Right ventricle myocardium inferior (tissue), 1 donor: ENCODE measurements around the gene TRMO. TPM values are rescaled to one million over a fixed set of nuclear protein-coding genes. Genes with fewer than 3 reads are reported as not detected.
"Not testable (repeated sequence)": the region's sequence is repeated elsewhere in the genome, so short reads cannot be mapped to it uniquely, and the experiment has no call there.

ENCODE experiments used
- ATAC-seq: fragments of 200-7000 bp; cut with Tn5 transposase; one replicate; pipeline ENCODE4 v1.9.1; 2020; ENCODE audit warnings: mild to moderate bottlenecking, moderate library complexity
- DNase-seq: peaks from one replicate; pipeline ENCODE4 v3.0.0; 2021; ENCODE audit errors: missing footprints
- intact Hi-C: fragments of 100-400 bp; cut with DNase I; formaldehyde crosslinking; loops from one replicate; pipeline ENCODE4 v1.11.0; 2022
- long read RNA-seq: library from polyadenylated mRNA; unstranded; transcript quantifications from one replicate; pipeline ENCODE4 v2.0.0, GENCODE V29; 2021
- total RNA-seq: library from RNA; stranded (reverse); fragmentation: NEBNext Ultra II Directional; extraction: Animal tissue kit (Norgen Biotek cat#: 25700); gene quantifications from one replicate; pipeline ENCODE4 v1.2.1, GENCODE V29; 2021
- donor health status: DM: no; HTN: yes; CAD: no; lungs with severe emphysema.

TRMO gene, protein sequence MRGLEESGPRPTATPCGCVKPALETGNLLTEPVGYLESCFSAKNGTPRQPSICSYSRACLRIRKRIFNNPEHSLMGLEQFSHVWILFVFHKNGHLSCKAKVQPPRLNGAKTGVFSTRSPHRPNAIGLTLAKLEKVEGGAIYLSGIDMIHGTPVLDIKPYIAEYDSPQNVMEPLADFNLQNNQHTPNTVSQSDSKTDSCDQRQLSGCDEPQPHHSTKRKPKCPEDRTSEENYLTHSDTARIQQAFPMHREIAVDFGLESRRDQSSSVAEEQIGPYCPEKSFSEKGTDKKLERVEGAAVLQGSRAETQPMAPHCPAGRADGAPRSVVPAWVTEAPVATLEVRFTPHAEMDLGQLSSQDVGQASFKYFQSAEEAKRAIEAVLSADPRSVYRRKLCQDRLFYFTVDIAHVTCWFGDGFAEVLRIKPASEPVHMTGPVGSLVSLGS
- 6.5 TPM for total RNA-seq
- long read RNA-seq, partial matches to known transcripts, result 0 of 1 reads
- long read RNA-seq, other reads (novel, unspliced or antisense), result 0 of 1 reads

DNA sequence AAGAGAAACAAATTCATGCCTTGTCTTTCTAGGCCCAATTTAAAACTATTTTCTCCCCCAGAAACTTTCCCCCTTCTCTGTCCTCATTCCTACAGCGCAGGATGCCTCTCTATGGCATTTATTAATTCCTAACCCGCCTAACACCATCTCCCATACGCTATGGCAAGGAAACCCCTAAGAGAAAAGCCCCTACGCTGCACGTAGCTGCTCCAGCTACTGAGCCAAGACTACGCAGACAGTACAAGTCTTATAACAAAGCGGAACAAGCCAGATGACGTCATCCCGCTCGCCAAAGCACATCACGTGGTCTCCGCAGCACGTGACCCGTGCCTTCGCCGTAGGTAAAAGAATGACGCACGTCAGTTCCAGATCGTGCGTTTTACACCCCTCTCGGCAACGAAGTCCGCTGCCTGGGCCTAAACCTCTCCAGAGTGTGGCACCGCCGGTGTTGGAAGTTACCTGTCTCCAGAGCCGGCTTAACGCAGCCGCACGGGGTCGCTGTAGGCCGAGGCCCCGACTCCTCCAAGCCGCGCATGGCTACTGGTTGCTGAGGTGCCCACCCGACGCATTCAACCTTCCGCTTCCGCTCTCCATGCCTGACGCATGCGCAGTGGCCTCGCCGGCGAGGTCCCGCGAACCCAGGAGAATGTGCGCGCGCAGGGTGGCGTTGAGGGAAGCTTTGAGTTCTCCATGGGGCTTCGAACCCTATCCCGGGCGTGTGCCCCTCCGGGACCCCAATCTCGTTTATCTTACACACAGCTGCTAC is at the start of gene TRMO:
Gene TRMO (minus strand): TSS at position 542 of the 766 bp plus-strand sequence. CDS start 7 bp downstream, at position 535.
- ATAC-seq (peak; percentile 96), DNase-seq (peak; percentile 99)
- intact Hi-C loops, result loop anchor here (1.0 to 10.0 kb wide), 5 partner anchors 115 to 333 kb away; partner anchors contain the start of genes NANS, NCBP1, TBC1D2 and TSTD2

DNA sequence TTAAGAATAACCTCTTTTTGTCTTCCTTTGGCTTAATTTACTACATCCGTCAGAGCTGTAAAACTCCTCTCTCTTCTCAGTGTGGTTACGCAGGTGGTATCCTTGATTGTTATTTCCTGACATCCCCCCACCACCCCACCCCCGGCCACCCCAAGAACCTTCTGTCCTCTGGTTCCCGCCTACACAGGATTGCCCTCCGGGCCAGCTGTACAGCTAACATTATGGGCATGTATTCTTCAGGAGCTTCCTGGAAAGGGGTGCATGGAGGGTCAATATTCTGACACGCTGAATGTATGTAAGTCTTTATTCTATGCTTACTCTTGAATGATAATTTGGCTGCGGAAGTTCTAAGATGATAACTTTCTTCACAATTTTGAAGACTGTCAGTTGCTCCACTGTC is 47.9 kb upstream of the TRMO start:
- ATAC-seq (no peak), DNase-seq (no peak)
- intact Hi-C loops, result no loop called here

DNA sequence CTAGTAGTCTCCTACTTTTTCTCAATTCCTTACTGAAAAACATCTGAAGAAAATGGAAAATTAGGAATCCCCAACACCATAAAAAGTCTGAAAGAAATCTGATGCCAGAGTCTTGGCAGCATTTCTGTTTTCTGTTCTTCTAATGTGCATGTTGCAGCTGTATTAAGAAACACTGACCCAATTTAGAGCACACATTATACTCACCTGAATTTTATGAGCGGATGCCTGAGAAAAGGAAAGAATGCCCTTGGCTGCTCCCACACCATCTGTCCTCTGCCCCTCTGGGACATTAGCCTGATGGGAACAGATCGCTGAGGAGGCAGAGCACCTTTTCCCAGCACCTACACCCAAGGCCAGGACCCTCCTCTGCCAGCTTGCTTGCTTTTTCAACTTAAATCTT is 46.7 kb upstream of the TRMO start:
- intact Hi-C loops, result no loop called here

DNA sequence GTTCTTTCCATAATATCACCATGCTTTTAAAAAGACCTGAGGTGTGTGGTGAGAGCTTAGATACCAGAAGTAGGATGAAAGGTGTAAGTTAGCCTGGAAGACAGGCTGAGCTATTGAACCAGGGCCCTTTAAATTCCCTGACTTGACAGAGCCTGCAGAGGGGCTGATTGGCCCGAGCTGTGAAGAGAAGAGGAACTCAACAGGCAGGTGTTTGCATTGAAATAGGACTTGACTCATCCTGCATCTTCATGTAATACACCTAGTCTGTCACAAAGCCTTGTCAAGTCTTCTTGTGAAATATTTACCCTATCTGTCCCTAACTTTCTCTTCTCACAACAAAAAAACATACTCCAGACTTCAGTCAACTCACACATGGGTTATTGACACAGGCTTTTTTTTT is 44.2 kb upstream of the TRMO start:
- intact Hi-C loops, result no loop called here
- no peak for DNase-seq
- ATAC-seq, result no peak

More for the DNA sequence above, 46.7 kb upstream of the TRMO start:
- DNase-seq (no peak), ATAC-seq (no peak)

DNA sequence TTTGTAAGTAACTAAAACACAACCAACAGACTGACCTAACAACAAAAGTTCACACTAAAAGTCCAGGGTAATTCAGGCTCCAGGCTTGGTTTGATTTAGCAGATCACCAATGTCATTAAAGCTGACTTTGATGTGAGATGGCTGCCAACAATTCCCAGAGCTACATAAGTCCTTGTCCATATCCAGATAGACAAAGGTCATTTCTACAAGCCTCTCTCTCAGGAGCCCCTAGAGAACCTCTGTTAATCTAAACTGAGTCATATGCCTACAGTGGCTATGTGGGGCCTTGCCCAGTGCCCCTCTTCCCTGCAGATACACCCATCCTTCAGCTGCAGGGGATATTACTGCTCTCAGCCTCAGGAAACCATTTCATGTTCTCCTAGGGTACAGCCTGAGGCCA is 42.6 kb upstream of the TRMO start:
- DNase-seq (no peak), ATAC-seq (peak; percentile 42)
- intact Hi-C loops, result no loop called here

DNA sequence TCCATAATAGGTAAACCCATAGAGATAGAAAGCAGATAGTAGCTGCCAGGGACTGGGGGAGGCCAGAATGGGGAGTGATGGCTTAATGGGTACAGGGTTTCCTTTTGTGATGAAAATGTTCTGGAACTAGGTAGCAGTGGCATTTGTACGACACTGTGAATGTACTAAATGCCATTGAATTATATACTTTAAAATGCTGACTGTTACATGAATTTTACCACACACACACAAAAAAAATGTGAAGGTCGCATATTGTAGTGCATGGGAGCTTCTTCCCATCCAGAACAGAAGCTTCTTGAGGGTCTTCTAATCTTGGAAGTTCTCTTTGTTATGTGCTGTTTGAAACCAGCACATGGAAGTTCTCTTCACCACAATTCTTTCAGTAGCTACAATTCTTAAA is 40.9 kb upstream of the TRMO start:
- intact Hi-C loops, result no loop called here
- ATAC-seq, result no peak
- no peak for DNase-seq

DNA sequence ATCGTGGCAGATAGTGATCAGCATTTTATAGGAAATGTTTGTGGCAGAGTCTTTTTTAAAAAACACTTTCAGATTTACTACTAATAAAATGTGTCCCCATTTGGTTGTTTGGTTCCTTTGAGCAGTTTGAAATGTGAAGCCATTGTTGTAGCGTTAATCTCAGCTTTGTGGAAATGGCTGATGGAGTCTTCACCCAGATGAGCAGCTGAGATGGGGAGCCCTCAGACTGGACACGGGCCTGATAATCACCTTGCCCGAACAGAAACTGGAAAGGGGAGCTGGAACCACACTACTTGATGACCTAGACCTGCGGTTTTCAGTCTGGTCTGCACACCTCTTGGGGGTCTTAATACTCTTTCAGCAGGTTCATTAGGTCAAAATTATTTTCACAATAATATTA is 40.3 kb upstream of the TRMO start:
- intact Hi-C loops, result no loop called here
- no peak for DNase-seq
- no peak for ATAC-seq

DNA sequence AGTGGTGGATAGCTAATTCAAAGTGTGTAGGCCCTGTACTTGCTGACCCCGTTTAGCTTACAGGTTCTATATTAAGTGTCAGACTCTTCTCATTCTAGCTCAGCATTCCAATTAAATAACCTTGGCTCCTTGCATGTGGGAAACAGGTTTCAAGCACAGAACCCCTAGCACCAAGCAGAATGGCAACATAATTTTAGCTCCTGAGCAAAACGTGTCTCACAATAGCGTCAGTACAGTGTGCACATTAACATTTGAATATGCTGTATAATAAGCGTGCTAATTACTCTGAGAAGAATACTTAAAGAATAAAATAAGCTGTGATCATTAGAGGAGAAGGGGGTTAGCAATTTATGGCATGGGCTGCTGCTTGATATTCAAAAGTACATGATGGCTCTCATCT is 39.8 kb upstream of the TRMO start:
- ATAC-seq, result no peak
- no peak for DNase-seq
- intact Hi-C loops, result no loop called here

DNA sequence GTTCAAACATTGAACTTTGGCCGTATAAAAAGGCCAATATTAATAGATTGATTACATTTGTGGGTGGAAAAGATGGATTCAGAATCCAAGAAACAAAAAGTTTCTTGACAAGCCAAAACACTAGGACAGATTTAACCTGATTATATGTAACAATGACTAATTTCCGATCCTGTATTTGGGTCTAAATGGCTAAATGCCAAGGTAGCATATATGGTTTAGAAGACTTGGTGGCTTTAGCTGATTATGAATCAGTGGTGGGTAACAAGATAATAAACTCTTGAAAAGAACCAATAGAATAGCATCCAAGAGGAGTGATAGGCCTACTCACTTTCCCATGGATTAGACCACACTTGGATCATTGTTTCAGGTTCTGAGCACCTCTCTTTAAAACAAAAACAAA is 39.1 kb upstream of the TRMO start:
- intact Hi-C loops, result no loop called here
- no peak for DNase-seq

DNA sequence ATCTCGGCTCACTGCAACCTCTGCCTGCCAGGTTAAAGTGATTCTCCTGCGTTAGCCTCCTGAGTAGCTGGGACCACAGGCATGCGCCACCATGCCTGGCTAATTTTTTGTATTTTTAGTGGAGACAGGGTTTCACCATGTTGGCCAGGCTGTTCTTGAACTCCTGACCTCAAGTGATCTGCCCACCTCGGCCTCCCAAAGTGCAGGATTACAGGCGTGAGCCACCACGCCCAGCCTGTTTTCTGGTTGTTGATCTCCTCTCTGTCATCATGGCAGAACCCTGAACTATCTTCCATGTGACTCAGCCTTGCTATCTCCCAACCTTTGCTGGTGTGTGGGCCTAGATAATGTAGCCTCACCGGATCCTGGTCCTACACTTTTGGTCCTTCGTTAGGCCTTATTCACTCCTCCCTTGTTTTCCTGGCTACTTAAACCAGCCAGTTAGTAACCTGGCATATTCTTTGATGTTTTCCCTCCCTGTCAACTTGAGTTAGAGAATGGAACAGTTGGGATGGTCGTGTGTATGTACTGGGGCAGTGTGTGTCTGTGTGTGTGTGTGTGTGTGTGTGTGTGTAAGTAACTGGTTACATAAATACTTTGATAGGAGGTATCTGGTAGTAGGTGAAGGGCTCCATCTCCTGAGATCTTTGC is 38.5 kb upstream of the TRMO start:
- DNase-seq, intact Hi-C loops, ATAC-seq: not testable (repeated sequence)

More for the DNA sequence above, 39.1 kb upstream of the TRMO start:
- ATAC-seq, result no peak

DNA sequence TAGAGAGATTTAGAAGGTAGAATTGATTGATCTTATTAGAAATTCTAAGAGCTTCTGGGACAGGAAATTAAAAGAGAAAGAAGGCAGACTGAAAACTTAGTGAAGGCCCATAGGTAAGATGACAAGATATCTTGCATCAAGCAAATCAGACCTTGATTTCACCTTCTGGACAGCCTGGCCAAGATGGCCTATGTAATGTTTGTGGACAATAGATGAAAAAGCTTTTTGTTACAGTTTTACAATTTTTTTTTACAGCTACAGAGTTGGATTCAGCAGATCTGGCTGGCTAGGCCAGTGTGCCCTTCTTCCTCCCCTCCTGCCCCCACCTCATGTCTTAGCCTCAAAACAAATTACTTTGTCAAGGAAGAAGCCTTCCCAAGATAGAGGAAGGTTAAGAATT is 37.3 kb upstream of the TRMO start:
- no peak for ATAC-seq
- DNase-seq, result no peak

DNA sequence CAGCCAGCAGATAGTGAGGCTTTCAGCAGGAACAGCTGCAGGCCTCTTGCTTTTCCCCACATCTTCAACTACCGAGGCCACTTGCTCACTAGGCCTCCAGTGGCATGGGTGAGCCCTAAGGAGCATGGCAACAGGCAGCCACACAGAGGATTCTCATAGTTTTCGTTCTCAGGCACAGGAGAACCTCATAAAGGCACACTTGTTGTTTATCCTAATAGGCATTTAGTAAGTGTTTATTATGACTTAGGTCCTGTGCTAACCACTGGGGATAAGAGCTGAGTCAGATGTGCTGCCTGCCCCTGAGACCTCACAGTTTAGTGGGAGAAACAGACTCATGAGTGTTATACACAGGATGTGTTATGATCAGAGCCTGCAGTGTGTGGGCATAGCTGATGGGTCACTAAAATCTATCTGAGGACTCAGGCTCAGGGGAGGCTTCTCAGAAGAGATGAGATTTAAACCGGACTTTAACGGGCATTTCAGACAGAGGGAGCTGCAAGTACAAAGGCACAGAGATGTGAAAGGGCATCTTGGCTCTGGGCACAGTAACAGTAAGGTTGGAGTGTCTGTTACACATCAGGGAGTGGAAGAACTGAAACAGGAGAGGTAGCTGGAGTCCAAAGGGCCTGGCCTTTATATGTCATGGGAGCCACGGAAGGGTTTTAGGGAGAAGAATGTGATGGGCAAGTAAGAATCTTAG is 36.7 kb upstream of the TRMO start:
- intact Hi-C loops, result no loop called here
- ATAC-seq, result no peak

More for the DNA sequence above, 37.3 kb upstream of the TRMO start:
- intact Hi-C loops, result no loop called here

DNA sequence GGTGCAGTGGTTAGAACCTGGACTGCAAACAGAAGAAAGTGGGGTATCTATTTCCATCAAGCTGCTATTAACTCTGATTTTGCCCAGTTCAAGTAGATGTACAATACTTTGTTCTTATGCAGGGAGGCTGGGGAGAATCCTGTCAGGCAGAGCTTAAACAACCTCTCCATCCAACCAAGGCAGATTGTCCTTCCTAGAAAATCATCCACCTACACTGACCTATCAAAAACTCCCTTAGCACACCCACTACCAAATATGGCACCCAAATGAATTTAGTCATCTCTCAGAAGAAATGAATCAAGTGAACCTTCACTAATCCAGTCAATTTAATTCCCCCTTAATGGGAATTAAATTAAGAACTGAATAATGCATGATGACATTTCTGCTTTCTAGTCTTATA is 34.0 kb upstream of the TRMO start:
- ATAC-seq, result no peak
- intact Hi-C loops, result no loop called here
- no peak for DNase-seq

More for the DNA sequence above, 36.7 kb upstream of the TRMO start:
- no peak for DNase-seq

DNA sequence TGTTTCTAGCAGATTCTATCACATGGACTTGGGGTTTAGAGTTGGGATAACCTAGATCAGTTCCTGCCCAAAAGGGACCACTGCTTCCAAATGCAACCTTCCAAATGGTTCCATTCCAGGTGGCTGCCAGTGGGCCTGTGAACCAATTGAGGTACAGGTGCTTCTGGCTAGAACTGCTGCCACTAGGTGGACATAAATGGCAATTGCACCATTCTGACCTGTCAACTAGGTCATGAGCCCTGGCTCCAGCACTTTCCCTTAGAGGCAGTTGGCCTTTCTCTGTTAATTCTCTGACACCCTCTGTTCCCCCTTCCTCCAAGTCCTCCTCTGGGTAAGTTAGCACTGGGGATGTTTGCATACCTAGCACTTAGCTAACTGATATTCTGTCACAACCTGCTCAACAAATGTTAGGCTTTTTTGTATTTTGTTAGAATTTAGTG is 32.3 kb upstream of the TRMO start:
- DNase-seq, result no peak
- intact Hi-C loops, result no loop called here
- peak; percentile 39 for ATAC-seq

DNA sequence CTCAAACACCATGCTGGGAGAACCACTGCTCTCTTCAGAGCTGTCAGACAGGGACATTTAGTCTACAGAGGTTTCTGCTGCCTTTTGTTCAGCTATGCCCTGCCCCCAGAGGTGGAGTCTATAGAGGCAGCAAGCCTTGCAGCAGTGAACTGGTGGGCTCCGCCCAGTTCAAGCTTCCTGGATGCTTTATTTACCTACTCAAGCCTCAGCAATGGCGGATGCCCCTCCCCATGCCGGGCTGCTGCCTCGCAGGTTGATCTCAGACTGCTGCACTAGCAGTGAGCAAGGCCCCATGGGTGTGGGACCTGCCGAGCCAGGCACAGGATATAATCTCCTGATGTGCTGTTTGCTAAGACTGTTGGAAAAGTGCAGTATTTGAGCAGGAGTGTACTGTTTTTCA is 28.6 kb upstream of the TRMO start:
- intact Hi-C loops, result not testable (repeated sequence)

DNA sequence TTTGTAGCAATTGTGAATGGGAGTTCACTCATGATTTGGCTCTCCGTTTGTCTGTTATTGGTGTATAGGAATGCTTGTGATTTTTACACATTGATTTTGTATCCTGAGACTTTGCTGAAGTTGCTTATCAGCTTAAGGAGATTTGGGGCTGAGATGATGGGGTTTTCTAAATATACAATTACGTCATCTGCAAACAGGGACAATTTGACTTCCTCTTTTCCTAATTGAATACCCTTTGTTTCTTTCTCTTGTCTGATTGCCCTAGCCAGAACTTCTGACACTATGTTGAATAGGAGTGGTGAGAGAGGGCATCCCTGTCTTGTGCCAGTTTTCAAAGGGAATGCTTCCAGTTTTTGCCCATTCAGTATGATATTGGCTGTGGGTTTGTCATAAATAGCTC is 24.8 kb upstream of the TRMO start:
- ATAC-seq, intact Hi-C loops, DNase-seq: not testable (repeated sequence)

More for the DNA sequence above, 28.6 kb upstream of the TRMO start:
- DNase-seq, ATAC-seq: not testable (repeated sequence)

DNA sequence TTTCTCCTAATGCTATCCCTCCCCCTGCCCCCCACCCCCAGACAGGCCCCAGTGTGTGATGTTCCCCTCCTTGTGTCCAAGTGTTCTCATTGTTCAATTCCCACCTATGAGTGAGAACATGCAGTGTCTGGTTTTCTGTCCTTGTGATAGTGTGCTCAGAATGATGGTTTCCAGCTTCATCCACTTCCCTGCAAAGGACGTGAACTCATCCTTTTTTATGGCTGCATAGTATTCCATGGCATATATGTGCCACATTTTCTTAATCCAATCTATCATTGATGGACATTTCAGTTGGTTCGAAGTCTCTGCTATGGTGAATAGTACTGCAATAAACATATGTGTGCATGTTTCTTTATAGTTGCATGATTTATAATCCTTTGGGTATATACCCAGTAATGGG is 23.2 kb upstream of the TRMO start:
- intact Hi-C loops, DNase-seq, ATAC-seq: not testable (repeated sequence)

DNA sequence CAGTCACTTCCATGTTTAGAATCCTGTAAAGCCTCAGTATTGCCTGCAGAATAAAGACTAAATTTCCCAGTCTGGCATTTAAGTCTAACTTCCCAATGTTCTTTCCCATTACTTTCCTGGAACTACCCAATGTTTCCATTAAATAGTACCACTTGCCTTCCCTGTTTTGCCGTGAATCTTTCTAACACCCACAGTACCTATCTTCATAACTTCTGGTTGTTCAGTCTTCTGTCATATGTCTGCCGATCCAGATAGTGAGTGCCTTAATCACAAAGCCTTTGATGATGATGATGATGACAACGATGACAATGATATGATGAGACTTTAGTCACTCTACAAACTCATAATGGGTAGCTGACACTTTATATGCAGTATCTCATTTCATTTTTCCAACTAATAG is 22.3 kb upstream of the TRMO start:
- intact Hi-C loops, result no loop called here
- ATAC-seq (no peak), DNase-seq (no peak)
